Esophagus muscularis mucosa (tissue), 3 donors: ENCODE data around the gene OAT.
"Not testable (repeated sequence)": the region's sequence is repeated elsewhere in the genome, so short reads cannot be mapped to it uniquely, and the experiment has no call there.

ENCODE experiments used
- CTCF ChIP-seq, 3 experiments: fragments of 200-600 bp in 2 of 3; fragments of 450-650 bp in 1 of 3; sonication (generic) in 2 of 3; IDR thresholded peaks; one replicate each; pipeline ENCODE4 v1.5.1; 2017 to 2019; ENCODE audit warnings: antibody characterized with exemption in 3 of 3, mild to moderate bottlenecking in 2 of 3, moderate library complexity in 1 of 3
- POLR2A ChIP-seq: fragments of 450-650 bp; IDR thresholded peaks from one replicate; pipeline ENCODE4 v1.6.1; 2017; ENCODE audit warnings: antibody characterized with exemption, moderate library complexity, mild to moderate bottlenecking, low read depth

GRCh38 chr10:124441694-124442093 lies 23.0 kb upstream of the OAT start:
- TF ChIP-seq CTCF (IDR thresholded peaks at IDR 0.05); POLR2A: not testable (repeated sequence)
